ENCODE results near the gene STPG2.

The STPG2 gene

DNA sequence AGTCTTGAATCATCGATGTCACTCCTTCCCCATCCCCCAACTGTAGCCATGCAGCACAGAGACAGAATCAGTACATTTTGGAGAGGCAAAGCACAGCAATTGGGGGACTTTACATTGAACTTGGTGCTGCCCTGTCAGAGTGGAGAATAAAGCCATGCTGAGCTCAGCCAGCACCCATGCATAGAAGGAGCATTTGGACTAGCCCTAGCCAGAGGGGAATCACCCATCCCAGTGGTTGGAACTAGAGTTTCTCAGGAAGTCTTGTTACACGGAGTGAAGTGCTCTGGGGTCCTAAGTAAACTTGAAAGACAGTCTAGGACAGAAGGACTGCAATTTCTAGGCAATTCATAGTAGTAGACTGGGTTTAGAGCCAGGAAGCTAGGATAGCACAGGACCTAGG lies 49.6 kb downstream of the STPG2 start:
- no peak for DNase-seq (ENCODE audit: low read depth)

DNA sequence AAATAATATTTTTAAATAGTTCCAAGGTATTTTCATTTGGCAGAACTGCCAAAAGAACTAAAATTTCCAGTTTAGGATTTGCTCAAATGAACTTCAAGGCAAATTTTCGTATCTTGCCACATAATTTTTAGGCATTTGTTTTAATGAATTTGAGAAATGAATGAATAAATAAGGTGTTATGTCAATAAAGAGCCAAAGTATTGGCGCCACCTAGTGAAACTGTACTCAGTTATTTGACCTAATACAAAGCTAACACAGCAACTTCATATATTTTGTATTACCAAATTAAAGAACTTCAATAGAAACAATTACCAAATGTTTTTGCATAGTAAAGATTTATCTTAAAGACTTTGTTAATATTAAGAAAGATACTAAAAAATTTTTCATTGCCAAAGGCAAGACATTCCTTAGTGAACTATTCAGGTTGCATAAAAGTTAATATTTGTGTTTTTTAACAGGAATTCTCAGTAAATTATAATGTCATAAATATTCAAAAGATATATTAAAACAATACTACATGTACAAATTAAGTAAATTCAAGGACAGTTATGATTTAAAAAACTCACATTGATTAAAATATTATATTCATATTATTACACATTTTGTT lies 50.3 kb downstream of the STPG2 start:
- no peak for DNase-seq (ENCODE audit: low read depth)

DNA sequence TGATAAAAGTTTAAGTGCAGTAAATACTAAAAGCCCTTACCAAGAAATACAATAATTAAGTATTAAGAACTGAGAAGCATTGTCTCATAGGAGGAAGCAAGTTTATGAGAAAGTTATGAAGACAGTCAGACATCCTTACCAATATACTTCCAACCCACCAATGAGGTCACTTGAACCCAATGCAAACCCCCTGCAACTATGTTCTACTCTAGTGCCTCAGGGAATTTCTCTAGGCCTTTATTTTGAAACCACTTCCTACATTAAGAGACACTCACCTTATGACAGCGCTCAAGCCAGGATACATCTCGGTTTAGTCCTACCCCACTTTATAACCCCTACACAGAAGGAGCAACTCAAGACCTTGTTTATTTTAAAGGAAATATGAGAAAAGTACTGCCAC lies 61.3 kb downstream of the STPG2 start:
- no peak for DNase-seq (ENCODE audit: low read depth)

DNA sequence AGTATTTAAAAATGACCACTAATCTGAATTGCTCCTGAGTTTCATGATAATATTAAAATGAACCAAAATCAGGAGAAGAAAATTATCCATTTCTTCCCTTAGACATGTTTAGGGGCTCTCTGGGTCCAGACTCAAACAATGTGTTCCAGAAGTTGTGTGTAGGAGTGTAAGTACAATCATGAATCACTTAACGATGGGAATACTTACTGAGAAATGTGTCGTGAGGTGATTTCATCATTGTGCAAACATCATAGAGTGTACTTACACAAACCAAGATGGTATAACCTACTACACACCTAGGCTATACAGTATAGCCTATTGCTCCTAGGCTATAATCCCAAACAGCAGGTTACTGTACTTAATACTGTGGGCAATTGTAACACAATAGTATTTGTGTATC lies 74.8 kb downstream of the STPG2 start:
- DNase-seq (ENCODE audit: low read depth) = no peak

DNA sequence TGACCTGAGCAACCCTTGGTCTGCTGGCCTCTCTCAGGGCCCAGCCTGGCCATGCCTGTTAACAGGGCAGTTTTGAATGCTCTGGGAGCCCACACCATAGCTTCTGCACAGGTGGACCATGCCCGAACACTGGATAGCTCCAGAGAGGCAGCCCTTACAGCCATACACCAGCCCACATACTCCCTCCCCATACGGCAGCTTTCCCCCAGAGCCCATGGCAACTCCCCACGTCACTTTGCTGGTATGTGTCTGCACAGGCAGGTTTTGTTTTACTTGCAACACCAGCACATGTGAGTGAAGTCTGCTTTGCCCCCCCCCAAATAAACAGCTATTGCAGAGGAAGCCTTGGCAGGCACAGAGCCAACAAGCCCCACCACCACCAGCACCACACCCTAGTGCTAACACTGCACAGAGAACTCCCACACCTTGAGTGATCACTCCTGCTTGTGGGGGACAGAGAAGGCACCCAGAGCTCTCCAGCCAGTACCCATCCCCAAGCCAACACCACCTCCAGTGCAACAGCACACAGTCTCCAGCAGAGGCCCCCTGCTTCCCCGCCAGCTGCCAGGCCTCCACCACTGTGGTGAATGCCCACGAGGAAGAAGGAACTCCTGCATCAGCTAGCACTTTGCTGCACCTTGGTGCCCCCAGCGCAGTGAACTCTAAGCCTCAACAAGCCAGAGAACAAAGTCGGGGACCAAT lies 87.3 kb downstream of the STPG2 start:
- DNase-seq (ENCODE audit: low read depth) = no peak

DNA sequence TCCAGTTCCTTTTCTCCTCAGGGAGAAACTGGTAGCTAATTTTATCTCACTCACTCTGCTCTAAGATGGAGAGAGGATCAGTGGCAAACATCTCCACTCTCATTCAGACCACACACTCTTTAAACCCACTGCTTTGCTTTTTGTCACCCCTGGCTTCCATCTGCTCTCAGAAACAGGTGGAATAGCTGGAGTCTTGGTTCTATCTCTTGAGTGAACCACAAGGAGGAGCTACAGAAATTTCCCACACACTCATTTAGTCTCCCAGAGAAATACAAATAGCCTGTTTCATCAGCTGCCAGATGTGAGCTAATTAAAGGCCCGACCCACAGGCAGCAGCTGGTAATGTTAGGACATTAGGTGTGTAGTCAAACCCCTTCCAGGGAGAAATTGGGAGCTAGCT lies 96.6 kb downstream of the STPG2 start:
- DNase-seq (ENCODE audit: low read depth) = no peak

DNA sequence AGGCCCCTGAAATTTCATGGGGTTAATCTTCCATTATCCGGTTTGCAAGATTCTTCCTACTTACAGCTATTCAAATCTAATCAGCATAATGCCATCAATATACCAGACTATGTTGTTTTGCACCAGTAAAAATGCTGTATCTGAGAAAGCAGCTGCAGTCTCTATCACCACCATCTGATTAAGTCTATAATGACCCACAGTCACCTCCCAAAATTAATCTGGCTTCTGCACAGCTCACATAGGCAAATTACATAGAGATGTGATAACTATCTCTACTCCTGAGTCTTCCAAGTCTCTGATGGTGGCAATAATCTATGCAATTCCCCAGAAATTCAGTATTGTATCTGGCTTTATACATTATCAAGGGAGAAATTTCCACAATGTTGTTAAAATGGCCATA lies 113.2 kb downstream of the STPG2 start:
- DNase-seq (ENCODE audit: low read depth) = no peak

DNA sequence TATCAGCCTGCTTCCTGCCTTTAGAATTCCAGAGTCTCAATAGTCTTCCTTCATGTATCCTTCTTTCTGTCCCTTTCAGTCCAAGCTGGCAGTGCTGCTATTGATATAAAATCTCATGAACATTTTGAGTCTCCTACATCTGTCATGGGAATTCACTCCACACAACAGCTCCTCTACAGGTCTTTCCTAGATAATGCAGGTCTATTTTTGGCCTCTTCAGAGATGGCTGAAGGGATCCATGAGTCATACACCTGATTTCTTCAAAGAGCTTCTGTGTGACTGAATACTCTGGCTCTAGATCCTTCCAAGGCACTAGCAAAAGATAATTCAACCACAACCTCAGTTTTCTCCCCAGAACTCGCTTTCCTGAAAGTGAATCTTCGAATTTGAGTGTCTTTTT lies 115.4 kb downstream of the STPG2 start:
- DNase-seq (ENCODE audit: low read depth) = no peak

DNA sequence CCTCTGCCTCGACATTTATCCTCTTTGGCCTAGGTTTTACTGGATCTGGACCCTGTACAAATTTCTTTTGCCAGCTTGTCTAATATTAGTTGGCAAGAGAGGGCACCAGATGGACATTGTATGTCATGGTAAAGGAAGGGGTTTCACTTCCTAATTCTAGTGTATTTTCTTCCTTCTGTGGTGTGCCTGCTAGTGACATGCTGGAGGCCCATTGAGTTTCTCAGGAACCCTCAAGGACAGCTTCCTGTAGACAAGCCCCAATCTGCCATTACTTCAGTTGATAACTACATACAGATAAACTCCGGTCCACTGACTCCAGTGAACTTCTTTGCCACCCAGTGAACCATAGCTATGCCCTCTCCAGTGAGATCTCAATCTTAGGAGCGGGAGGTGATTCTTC lies 116.9 kb downstream of the STPG2 start:
- DNase-seq (ENCODE audit: low read depth) = no peak

DNA sequence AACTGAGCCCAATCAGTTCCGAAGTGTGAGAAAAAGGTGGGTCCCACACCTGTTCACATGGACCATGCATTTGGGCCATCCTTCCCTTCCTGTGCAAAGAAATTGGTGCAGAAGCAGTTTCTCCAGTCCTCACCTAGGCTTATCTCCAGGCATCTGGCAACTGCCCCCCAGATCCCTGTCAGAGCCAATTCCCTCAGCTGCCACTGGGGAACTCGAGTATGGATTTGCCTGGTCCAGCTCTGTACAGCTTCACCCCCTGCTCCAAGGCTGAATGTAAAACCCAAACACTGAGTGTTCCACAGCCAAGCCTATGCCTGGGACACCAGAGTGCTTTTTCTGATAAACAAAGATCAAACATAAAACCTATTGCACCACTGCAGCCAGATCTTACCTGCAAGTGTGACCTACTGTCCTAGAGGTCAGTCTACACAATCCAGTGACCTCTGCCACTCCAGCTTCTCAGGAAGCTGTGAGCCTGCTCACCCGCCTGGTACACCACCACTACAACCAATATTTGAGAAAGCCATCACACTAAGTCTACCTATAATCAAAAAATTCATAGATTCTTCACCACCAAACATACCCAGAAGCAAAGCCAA lies 136.4 kb downstream of the STPG2 start:
- DNase-seq (ENCODE audit: low read depth) = no peak

DNA sequence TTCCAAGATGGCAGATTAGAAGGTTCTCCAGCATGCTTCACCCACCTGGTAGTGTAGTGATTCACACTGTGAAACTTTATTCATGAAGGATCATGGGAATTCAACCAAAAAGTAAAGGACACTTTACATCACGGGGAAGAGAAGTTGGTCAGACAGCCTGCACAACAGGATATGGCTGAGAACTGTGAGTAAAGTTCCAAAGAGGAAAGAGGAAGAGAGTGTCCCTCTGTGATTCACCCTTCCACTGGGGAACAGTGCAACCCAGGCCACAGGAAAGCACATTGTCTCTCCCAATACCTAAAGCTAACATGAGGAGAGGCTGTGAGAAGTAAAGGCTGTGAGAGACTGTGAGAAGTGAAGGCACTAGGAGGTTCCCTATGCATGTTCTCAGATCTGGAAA lies 137.2 kb downstream of the STPG2 start:
- no peak for DNase-seq (ENCODE audit: low read depth)

DNA sequence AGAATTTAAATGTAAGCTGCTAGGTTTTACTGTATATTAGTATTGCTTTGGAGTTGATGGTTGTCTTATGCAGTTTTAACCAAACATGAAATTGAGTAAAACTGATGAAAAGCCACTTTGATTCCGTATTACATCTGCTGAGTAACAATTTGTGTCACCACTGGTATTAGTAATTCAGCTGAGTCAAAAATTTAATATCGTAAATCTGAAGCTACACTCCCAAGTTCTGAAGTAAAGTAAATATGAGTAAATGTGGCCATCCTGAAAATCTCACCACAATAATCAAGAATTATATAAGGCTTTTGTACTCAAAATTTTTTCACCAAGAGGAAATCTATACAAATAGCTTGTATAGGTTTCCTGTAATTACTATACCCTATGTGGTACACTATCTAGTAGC lies 142.3 kb downstream of the STPG2 start:
- DNase-seq (ENCODE audit: low read depth) = no peak

DNA sequence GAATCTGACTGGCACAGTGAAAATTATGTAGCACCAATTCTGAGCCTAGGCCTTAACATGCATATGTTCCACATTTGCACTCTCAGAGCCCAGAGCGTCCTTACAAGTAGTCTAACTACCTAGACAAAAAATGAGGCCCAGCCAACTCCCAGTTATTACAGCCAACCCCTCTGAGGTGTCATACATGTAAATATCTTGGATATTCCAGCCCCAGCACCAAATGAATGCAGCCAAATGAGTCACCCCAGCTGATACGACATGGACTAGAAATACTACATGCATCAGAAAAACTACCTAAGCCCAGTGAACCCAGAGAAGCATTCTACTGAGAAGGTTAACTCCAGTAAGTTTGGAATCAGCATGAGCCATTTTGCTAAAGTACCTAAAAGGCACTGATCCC lies 145.1 kb downstream of the STPG2 start:
- no peak for DNase-seq (ENCODE audit: low read depth)

DNA sequence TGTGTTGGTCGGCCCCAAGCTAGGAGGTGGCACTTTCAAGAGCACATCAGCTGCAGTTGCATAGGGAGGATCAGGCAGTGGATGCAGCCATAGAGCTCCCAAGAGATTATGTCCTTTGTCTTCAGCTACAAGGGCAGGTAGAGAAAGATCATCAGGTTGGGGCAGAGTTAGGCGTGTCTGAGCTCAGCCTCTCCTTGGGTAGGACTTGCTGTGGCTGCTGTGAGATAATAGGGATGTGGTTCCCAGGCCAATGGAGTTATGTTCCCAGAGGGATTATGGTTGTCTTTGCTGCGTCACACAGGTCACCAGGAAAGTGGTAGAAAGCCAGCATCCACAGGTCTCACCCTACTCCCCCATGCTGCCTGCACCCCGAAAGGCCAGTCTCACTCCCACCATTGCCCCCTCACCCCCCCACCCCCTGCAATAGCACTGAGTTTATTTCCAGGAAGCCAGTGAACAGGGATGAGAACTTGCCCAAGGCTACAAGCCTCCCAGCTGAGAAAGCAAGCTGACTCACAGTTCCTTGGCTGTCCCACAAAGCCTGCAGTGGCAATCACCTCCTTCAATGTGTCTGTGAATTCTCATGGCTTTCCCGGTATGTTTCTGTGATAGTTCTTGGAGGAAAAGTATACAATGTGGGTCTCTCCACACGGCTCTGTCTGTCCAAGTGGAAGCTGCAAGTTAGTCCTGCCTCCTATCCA lies 148.4 kb downstream of the STPG2 start:
- DNase-seq (ENCODE audit: low read depth) = no peak

DNA sequence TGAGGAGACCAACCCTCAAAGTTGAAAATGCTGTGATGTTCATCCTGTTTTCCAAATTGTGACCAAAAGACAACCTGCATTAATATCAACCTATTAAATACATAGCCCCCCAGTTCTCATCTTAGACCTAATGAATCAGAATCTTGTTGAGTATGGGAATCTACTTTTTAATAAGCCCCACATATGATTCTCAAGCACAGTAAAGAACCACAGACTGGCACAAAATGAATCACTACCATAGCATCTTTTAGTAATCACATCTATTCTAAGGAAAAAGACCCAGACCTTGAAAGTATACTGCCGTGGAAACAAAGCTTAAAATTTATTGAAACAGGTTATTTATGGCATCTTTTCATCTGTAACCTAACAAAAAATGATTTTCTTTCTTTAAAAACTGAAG lies 152.9 kb downstream of the STPG2 start:
- no peak for DNase-seq (ENCODE audit: low read depth)

DNA sequence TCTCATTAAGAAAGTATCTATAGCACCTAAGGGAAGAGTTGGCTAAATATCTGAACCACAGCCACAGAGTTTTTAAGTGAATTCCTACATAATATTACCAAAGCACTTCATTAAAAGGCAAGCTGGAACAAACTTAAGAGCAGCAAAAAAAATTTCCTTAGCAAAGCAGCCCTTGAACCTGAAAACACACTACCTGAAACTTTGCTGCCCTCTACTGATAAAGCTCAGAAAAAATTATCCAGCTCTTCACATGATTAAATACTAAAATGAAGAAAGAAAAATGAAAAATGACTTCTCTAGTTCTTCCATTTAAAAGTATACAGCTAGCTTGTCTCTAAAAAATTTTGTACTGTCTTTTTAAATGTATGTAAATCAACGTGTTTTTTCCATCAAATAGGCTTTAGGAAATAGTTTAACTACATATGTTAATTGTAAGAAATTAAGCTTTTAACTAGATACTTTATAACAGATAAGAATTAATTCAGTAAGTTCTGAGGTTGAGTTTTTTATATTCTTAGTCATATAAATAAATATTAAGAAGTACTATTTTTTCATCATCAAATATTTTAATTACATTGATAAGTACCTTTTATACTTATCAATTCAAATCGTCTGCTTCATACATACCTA lies 156.1 kb downstream of the STPG2 start:
- no peak for DNase-seq (ENCODE audit: low read depth)

DNA sequence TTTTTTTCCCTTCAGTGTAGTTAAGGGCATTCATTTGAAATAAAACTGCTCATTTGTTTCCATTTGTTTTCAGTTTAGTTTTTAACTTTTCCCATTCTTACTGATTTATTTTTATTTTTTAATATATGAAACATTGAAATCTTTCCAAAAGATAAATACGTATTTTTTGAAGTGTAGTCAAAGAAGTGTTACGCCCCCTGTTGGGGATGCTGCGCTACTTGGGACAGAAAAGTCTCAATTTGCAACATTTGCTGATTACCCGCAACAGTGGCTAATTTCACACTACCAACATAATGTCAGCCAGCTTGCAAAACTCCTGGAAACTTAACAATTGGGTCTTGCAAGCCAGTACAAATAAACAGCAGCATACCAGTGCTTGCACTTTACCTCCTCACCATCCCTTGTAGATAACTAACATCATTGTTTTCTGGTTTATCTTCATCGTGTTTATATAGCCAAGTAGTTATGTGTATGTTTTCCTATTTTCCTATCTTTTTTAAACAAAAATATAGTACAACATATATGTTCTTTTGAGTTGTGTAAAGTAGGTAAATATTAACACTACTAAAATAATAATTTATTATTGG lies 158.6 kb downstream of the STPG2 start:
- no peak for DNase-seq (ENCODE audit: low read depth)

DNA sequence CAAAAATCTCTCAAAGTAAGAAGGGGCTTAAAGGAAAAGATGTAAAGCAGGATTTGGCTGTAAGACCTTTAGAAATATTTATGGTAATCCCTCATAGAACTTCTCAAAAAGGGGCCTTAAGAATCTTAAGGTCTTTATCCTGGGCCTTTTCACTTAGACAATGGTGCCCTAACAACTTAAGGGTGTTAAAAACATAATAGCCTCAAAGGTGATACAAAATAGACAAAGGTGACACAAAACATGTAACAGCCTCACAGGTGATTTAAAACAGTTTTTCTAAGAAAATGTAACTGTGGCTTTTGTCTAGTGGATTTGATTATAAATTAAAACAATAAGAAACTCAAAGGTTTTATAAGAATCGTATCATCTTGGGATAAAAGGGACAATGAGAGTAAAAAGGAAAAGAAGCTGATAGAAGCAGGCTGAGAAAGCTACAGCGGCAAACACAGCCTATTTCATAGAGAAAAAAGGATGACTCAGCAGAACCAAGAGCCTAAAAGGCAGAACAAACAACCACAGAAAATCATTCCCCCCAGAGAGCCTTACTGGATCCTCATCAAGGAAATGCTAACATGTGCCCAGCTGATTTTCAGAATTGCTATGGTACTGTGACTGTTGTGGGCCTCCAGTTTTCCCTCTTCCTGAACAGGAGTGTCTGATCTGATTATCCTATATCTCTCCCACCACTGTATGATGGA lies 164.3 kb downstream of the STPG2 start:
- no peak for DNase-seq (ENCODE audit: low read depth)

DNA sequence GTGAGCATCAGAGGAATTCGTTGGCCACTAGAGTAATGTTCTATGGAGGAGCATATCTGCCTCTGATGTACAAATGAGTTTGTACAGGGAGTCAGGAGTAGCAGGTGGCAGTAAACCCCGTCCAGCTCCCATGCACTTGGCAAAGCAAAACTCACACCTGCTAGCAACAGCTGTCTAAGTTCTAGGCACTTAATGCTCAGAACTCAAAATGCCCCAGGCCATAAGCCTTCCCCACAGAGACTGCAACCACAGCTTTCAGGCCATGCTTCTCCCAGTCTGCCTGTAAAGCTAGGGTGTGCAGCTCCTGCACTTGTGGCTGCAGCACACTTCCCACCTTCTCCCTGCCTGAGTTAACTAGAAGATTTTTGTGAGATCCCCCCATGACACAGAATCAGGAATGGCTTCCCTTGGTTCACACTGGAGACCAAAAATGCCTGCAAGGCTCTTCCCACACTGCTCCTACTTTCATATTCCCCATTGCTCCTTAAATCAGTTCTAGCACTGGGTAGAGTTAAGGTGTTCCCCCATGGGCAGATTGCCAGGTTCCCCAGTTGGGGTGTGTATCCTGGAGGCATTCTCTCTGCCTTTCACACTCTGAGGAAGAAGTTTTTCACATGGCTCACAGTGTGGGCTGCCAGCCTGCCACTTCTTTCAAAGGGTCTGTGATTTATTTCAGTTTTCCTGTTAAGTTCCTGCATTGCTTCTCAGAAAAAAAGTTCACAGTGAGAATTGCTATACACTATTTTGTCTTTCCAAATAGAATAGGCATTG lies 189.9 kb downstream of the STPG2 start:
- DNase-seq (ENCODE audit: low read depth) = no peak

DNA sequence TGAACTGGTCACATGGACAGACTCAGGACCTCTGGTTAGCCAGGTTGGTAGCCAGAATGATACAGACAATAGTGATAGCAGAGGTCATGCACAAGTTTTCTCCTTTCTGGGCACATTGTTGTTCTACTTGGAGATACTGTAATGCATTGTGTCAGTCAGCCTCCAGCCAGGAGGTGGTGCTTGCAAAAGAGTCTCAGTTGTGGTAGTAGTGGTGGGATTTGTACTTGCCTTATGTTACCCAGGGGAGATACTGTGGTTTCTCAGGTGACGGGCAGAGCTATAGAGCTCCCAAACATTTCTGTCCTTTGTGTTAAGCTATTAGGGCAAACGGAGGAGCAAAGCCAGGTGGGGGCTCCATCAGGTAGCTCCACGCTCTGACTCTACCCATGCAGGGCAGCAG lies 190.5 kb downstream of the STPG2 start:
- DNase-seq (ENCODE audit: low read depth) = no peak

DNA sequence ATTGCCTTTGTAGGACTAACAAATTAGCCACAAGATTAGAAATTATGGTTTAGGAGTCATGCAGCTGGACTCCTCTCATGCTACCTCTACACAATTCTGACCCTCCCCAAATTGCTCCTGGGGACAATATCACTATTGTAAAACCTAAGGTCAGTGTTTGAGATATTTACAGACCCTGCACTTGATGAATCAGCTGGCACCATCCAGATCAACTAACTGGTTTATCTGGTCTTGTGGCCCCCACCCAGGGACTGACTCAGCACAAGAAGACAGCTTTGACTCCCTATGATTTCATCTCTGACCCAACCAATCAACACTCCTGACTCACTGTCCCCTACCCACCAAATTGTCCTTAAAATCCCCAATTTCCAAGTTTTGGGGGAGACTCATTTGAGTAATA lies 192.4 kb downstream of the STPG2 start:
- no peak for DNase-seq (ENCODE audit: low read depth)

Measured in activated T-cell treated with anti-CD3 and anti-CD28 coated beads for 48 hours (primary cell).